ENCODE measurements around the gene CDAN1.

DNA sequence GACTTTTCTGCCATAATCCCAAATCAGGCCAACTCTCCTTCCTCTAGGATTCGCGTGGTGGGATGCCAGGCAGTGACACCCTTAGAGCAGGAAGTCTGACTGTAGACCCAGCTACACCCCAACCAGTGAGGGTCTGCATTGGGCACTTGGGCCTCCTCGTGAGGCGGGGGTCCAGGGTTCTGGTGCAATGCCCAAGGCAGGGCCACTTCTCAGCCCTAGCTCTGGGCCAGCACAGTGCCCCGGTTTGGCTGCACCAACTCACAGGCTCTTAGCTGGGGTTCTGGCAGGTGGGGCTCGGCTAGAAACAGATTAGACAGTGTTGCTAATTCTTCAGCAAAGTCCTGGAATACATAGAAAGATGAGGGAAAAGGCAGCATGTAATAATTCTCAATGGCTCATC lies 12.7 kb downstream of the CDAN1 start:
- no peak for TF ChIP-seq CTCF (IDR thresholded peaks at IDR 0.05; ENCODE audit: insufficient read depth, low read length)
- no peak for TF ChIP-seq POLR2AphosphoS5 (IDR thresholded peaks at IDR 0.05; ENCODE audit: low read depth)
